ENCODE data around the gene TMEM235.

GRCh38 chr17:78204387-78205123 is 26.9 kb upstream of the TMEM235 start:
- TF ChIP-seq ZNF391 (tag by site-specific recombination; IDR thresholded peaks at IDR 0.05; ENCODE audit: borderline replicate concordance, low read depth) (no peak), CTCF (tag by site-specific recombination; IDR thresholded peaks at IDR 0.05) (no peak), SALL2 (tag by site-specific recombination; IDR thresholded peaks at IDR 0.05; ENCODE audit: borderline replicate concordance) (no peak), ZNF292 (tag by site-specific recombination; IDR thresholded peaks at IDR 0.05; ENCODE audit: borderline replicate concordance, low read depth) (no peak), ZNF510 (tag by site-specific recombination; IDR thresholded peaks at IDR 0.05; ENCODE audit: insufficient replicate concordance) (no peak), ZNF530 (tag by site-specific recombination; IDR thresholded peaks at IDR 0.05; ENCODE audit: low read depth) (no peak), ZNF274 (IDR thresholded peaks at IDR 0.05; ENCODE audit: low read length) (no peak), ZNF274 (tag by site-specific recombination; IDR thresholded peaks at IDR 0.05; ENCODE audit: borderline replicate concordance) (no peak), ZBTB1 (tag by site-specific recombination; IDR thresholded peaks at IDR 0.05) (no peak), ZNF580 (tag by site-specific recombination; IDR thresholded peaks at IDR 0.05) (no peak), ZNF449 (tag by site-specific recombination; IDR thresholded peaks at IDR 0.05) (no peak), ZNF76 (tag by site-specific recombination; IDR thresholded peaks at IDR 0.05; ENCODE audit: borderline replicate concordance, low read depth) (no peak), ZSCAN30 (tag by site-specific recombination; IDR thresholded peaks at IDR 0.05) (no peak)

All from HEK293 (cell line).